ENCODE data around the gene SLC15A5.

DNA sequence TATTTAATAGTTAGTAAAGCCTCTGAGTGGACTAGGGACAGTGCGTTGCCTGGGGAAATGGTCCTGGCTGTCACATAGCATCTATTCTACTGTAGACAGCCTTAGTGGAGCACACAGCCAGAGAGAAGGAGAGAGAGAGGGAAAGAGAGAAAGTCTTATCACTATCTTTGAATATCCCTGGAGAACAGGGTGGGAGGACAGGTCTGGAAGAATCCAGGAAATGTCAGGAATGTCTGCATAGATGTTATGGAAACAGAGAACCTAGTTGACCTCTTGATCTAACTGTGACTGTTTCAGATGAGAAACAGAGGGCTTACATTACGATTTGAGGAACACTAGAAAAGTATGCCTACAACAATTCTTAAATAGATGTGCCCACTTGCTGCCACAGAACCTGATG, 92.8 kb downstream of the SLC15A5 start:
- TF ChIP-seq EP300 (IDR thresholded peaks at IDR 0.05) (no peak), POLR2AphosphoS5 (IDR thresholded peaks at IDR 0.05) (no peak)
- TF ChIP-seq, protein P1, sequence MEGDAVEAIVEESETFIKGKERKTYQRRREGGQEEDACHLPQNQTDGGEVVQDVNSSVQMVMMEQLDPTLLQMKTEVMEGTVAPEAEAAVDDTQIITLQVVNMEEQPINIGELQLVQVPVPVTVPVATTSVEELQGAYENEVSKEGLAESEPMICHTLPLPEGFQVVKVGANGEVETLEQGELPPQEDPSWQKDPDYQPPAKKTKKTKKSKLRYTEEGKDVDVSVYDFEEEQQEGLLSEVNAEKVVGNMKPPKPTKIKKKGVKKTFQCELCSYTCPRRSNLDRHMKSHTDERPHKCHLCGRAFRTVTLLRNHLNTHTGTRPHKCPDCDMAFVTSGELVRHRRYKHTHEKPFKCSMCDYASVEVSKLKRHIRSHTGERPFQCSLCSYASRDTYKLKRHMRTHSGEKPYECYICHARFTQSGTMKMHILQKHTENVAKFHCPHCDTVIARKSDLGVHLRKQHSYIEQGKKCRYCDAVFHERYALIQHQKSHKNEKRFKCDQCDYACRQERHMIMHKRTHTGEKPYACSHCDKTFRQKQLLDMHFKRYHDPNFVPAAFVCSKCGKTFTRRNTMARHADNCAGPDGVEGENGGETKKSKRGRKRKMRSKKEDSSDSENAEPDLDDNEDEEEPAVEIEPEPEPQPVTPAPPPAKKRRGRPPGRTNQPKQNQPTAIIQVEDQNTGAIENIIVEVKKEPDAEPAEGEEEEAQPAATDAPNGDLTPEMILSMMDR (IDR thresholded peaks at IDR 0.05): no peak
